ENCODE results near the gene LIMS1.

GRCh38 chr2:108555572-108555971 lies 21.3 kb downstream of the LIMS1 start:
- TF ChIP-seq POLR2AphosphoS5 (IDR thresholded peaks at IDR 0.05; ENCODE audit: borderline replicate concordance, low read depth, low read length) (no peak), EZH2 (IDR thresholded peaks at IDR 0.05) (no peak)
